HEK293 (cell line): ENCODE measurements around the gene AFF2.

Experiments
- CTCF ChIA-PET: fragments of 350-600 bp; formaldehyde crosslinking; extraction: SDS; loops from one replicate; lab custom pipeline; 2021; ENCODE audit warnings: antibody characterized with exemption; lab: Yijun Ruan, JAX
- POLR2A ChIA-PET: fragments of 300-600 bp; formaldehyde crosslinking; extraction: SDS; loops from one replicate; lab custom pipeline; 2020; ENCODE audit warnings: antibody characterized with exemption, inconsistent platforms; lab: Yijun Ruan, JAX
- H3K27ac ChIP-seq: fragments of 200-500 bp; sonication (Bioruptor generic); 2 replicates; pipeline ENCODE4 v1.5.1; 2014; ENCODE audit warnings: low read depth, low read length, control low read depth, inconsistent platforms; ENCODE audit errors: extremely low read depth
- H3K36me3 ChIP-seq, 2 experiments: fragments of 200-500 bp in 1 of 2; sonication (Bioruptor generic) in 1 of 2; 1 replicate in 1 of 2; 2 replicates in 1 of 2; pipeline ENCODE4 v1.5.1; 2014 to 2017; ENCODE audit warnings: inconsistent platforms in 2 of 2, low read length in 2 of 2; ENCODE audit not compliant: control insufficient read depth in 2 of 2, insufficient read depth in 1 of 2
- H3K4me1 ChIP-seq: fragments of 200-500 bp; sonication (Bioruptor generic); 2 replicates; pipeline ENCODE4 v1.5.1; 2014; ENCODE audit warnings: mild to moderate bottlenecking, low read length, inconsistent platforms; ENCODE audit not compliant: control insufficient read depth, insufficient read depth
- H3K4me3 ChIP-seq: 2 replicates; pipeline ENCODE4 v1.5.1; 2011; ENCODE audit warnings: low read depth, mild to moderate bottlenecking, control low read depth, low read length, moderate library complexity
- H3K9me3 ChIP-seq: fragments of 200-500 bp; sonication (Bioruptor generic); 2 replicates; pipeline ENCODE4 v1.5.1; 2014; ENCODE audit warnings: low read depth, low read length, inconsistent platforms; ENCODE audit not compliant: control insufficient read depth, insufficient read depth
- FEZF1 ChIP-seq: fragments of 450-650 bp; formaldehyde crosslinking; IDR thresholded peaks from 2 replicates; pipeline ENCODE4 v1.5.1; 2016; ENCODE audit warnings: missing biosample characterization, missing genetic modification characterization
- KLF10 ChIP-seq: fragments of 450-650 bp; IDR thresholded peaks from 2 replicates; pipeline ENCODE4 v1.5.1; 2018; ENCODE audit warnings: missing biosample characterization, mild to moderate bottlenecking, missing genetic modification characterization
- PRDM6 ChIP-seq: fragments of 450-650 bp; formaldehyde crosslinking; IDR thresholded peaks from 2 replicates; pipeline ENCODE4 v1.5.1; 2017; ENCODE audit warnings: missing biosample characterization, missing genetic modification characterization
- TCF7L2 ChIP-seq: IDR thresholded peaks from 2 replicates; pipeline ENCODE4 v1.6.1; 2011; ENCODE audit warnings: low read depth, mild to moderate bottlenecking, inconsistent platforms, low read length, moderate library complexity, borderline replicate concordance
- ZFHX2 ChIP-seq: fragments of 450-650 bp; formaldehyde crosslinking; conservative IDR thresholded peaks from 2 replicates; pipeline ENCODE4 v1.5.1; 2016; ENCODE audit warnings: missing biosample characterization, missing genetic modification characterization
- ZFP41 ChIP-seq: fragments of 450-650 bp; formaldehyde crosslinking; IDR thresholded peaks from 2 replicates; pipeline ENCODE4 v1.5.1; 2016; ENCODE audit warnings: missing biosample characterization, missing genetic modification characterization, borderline replicate concordance
- ZNF132 ChIP-seq: fragments of 450-650 bp; formaldehyde crosslinking; IDR thresholded peaks from 2 replicates; pipeline ENCODE4 v1.5.1; 2017; ENCODE audit warnings: missing biosample characterization, missing genetic modification characterization, borderline replicate concordance
- ZNF354C ChIP-seq: fragments of 450-650 bp; formaldehyde crosslinking; IDR thresholded peaks from 2 replicates; pipeline ENCODE4 v1.5.1; 2016; ENCODE audit warnings: missing biosample characterization, missing genetic modification characterization, low read depth, borderline replicate concordance
- ZNF558 ChIP-seq: fragments of 450-650 bp; formaldehyde crosslinking; IDR thresholded peaks from 2 replicates; pipeline ENCODE4 v1.5.1; 2016; ENCODE audit warnings: missing biosample characterization, missing genetic modification characterization
- ZNF571 ChIP-seq: fragments of 450-650 bp; formaldehyde crosslinking; IDR thresholded peaks from 2 replicates; pipeline ENCODE4 v1.5.0; 2017; ENCODE audit warnings: missing biosample characterization, missing genetic modification characterization
- ZNF670 ChIP-seq: fragments of 450-650 bp; formaldehyde crosslinking; IDR thresholded peaks from 2 replicates; pipeline ENCODE4 v1.5.1; 2016; ENCODE audit warnings: missing biosample characterization, missing genetic modification characterization, low read depth
- ZNF704 ChIP-seq: fragments of 450-650 bp; formaldehyde crosslinking; IDR thresholded peaks from 2 replicates; pipeline ENCODE4 v1.5.1; 2016; ENCODE audit warnings: missing biosample characterization, missing genetic modification characterization
- ZNF768 ChIP-seq: fragments of 450-650 bp; formaldehyde crosslinking; IDR thresholded peaks from 2 replicates; pipeline ENCODE4 v1.5.1; 2018; ENCODE audit warnings: missing biosample characterization, mild to moderate bottlenecking, missing genetic modification characterization
- TF ChIP-seq, protein P1 (sequence below): fragments of 450-650 bp; formaldehyde crosslinking; IDR thresholded peaks from 2 replicates; pipeline ENCODE4 v1.5.1; 2016; ENCODE audit warnings: missing biosample characterization, missing genetic modification characterization, borderline replicate concordance
- TF ChIP-seq, protein P2 (sequence below): fragments of 450-650 bp; formaldehyde crosslinking; IDR thresholded peaks from 2 replicates; pipeline ENCODE4 v1.5.1; 2017; ENCODE audit warnings: missing biosample characterization, missing genetic modification characterization
- TF ChIP-seq, protein P3 (sequence below): fragments of 450-650 bp; formaldehyde crosslinking; optimal IDR thresholded peaks from 2 replicates; pipeline ENCODE3; 2016; ENCODE audit warnings: missing biosample characterization, mild to moderate bottlenecking, missing genetic modification characterization

Gene AFF2

DNA sequence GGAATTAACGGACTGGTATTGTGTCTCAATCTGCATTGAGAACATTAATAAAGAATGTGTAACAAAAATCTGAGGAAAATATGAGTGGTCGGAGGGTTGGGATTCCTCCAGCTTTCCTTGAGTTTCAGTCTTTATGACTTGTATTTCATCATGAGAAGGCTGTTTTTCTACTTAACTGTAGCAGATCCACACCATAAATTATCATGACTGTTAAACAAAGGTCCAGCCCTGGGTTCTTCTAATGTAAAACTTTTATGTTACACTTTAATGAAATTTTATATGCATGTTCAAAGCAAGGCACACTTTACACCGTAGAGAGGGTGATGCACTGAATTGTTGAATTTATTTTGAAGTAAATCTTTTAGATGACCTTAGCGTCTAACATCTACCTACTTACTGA lies 7.0 kb downstream of the AFF2 start:
- POLR2A ChIA-PET = no interaction called here
- no peak overlapping the region for H3K4me3 ChIP-seq

GRCh38 chrX:148512453-148512852 lies 12.0 kb downstream of the AFF2 start:
- H3K4me3 ChIP-seq = no peak overlapping the region
- H3K4me1 ChIP-seq = peaks cover 7% of the 10 kb centered on the region; the same call in 1 of the 2 replicates
- H3K9me3 ChIP-seq = no peaks in the 10 kb centered on the region
- H3K27ac ChIP-seq = no peak overlapping the region
- ChIA-PET CTCF (no interaction called here), POLR2A (no interaction called here)
- H3K36me3 ChIP-seq = no peaks in the 10 kb centered on the region
- TF ChIP-seq ZNF670 (tag by site-specific recombination) = no peak
- TF ChIP-seq, protein P1, sequence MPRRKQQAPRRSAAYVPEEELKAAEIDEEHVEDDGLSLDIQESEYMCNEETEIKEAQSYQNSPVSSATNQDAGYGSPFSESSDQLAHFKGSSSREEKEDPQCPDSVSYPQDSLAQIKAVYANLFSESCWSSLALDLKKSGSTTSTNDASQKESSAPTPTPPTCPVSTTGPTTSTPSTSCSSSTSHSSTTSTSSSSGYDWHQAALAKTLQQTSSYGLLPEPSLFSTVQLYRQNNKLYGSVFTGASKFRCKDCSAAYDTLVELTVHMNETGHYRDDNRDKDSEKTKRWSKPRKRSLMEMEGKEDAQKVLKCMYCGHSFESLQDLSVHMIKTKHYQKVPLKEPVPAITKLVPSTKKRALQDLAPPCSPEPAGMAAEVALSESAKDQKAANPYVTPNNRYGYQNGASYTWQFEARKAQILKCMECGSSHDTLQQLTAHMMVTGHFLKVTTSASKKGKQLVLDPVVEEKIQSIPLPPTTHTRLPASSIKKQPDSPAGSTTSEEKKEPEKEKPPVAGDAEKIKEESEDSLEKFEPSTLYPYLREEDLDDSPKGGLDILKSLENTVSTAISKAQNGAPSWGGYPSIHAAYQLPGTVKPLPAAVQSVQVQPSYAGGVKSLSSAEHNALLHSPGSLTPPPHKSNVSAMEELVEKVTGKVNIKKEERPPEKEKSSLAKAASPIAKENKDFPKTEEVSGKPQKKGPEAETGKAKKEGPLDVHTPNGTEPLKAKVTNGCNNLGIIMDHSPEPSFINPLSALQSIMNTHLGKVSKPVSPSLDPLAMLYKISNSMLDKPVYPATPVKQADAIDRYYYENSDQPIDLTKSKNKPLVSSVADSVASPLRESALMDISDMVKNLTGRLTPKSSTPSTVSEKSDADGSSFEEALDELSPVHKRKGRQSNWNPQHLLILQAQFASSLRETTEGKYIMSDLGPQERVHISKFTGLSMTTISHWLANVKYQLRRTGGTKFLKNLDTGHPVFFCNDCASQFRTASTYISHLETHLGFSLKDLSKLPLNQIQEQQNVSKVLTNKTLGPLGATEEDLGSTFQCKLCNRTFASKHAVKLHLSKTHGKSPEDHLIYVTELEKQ (tag by site-specific recombination) = no peak
- no peak for TF ChIP-seq ZNF354C (tag by site-specific recombination)
- TF ChIP-seq, protein P2, sequence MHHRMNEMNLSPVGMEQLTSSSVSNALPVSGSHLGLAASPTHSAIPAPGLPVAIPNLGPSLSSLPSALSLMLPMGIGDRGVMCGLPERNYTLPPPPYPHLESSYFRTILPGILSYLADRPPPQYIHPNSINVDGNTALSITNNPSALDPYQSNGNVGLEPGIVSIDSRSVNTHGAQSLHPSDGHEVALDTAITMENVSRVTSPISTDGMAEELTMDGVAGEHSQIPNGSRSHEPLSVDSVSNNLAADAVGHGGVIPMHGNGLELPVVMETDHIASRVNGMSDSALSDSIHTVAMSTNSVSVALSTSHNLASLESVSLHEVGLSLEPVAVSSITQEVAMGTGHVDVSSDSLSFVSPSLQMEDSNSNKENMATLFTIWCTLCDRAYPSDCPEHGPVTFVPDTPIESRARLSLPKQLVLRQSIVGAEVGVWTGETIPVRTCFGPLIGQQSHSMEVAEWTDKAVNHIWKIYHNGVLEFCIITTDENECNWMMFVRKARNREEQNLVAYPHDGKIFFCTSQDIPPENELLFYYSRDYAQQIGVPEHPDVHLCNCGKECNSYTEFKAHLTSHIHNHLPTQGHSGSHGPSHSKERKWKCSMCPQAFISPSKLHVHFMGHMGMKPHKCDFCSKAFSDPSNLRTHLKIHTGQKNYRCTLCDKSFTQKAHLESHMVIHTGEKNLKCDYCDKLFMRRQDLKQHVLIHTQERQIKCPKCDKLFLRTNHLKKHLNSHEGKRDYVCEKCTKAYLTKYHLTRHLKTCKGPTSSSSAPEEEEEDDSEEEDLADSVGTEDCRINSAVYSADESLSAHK (tag by site-specific recombination) = no peak

More for the DNA sequence above, 7.0 kb downstream of the AFF2 start:
- TF ChIP-seq PRDM6 (tag by site-specific recombination) = peak; percentile 74
- TF ChIP-seq ZNF704 (tag by site-specific recombination) = no peak
- TF ChIP-seq, protein P3, sequence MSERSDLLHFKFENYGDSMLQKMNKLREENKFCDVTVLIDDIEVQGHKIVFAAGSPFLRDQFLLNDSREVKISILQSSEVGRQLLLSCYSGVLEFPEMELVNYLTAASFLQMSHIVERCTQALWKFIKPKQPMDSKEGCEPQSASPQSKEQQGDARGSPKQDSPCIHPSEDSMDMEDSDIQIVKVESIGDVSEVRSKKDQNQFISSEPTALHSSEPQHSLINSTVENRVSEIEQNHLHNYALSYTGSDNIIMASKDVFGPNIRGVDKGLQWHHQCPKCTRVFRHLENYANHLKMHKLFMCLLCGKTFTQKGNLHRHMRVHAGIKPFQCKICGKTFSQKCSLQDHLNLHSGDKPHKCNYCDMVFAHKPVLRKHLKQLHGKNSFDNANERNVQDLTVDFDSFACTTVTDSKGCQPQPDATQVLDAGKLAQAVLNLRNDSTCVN = no peak
- TF ChIP-seq FEZF1 (tag by site-specific recombination) = 0 out of 2 replicates have a peak, but pooled peaks have one; percentile 7
- peak; percentile 84 for TF ChIP-seq TCF7L2
- no peak overlapping the region for H3K27ac ChIP-seq
- CTCF ChIA-PET = no interaction called here
- no peaks in the 10 kb centered on the region for H3K36me3 ChIP-seq
- no peaks in the 10 kb centered on the region for H3K9me3 ChIP-seq
- peaks cover 13% of the 10 kb centered on the region for H3K4me1 ChIP-seq

- ChIA-PET POLR2A (no interaction called here), CTCF (interaction anchor here (0.5 kb wide), 1 partner anchor 164 kb away, joined by 4 read pairs; no protein-coding TSS in a partner anchor)
- Histone ChIP-seq H3K36me3 (no peaks in the 10 kb centered on the region), H3K9me3 (no peaks in the 10 kb centered on the region), H3K4me1 (peaks cover 13% of the 10 kb centered on the region), H3K27ac (no peak overlapping the region), H3K4me3 (no peak overlapping the region)
- TF ChIP-seq ZNF768 (tag by site-specific recombination) = no peak
- no peak for TF ChIP-seq KLF10 (tag by site-specific recombination)
- TF ChIP-seq ZFP41 (tag by site-specific recombination) = no peak
- no peak for TF ChIP-seq ZFHX2 (tag by site-specific recombination)
- TF ChIP-seq ZNF704 (tag by site-specific recombination) = no peak
- TF ChIP-seq ZNF132 = no peak
- no peak for TF ChIP-seq ZNF558 (tag by site-specific recombination)
- no peak for TF ChIP-seq ZNF571 (tag by site-specific recombination)
Measured at GRCh38 chrX:148513661-148514060, 13.2 kb downstream of the AFF2 start.
